Measurements from ENCODE around the gene CDCA4.

DNA sequence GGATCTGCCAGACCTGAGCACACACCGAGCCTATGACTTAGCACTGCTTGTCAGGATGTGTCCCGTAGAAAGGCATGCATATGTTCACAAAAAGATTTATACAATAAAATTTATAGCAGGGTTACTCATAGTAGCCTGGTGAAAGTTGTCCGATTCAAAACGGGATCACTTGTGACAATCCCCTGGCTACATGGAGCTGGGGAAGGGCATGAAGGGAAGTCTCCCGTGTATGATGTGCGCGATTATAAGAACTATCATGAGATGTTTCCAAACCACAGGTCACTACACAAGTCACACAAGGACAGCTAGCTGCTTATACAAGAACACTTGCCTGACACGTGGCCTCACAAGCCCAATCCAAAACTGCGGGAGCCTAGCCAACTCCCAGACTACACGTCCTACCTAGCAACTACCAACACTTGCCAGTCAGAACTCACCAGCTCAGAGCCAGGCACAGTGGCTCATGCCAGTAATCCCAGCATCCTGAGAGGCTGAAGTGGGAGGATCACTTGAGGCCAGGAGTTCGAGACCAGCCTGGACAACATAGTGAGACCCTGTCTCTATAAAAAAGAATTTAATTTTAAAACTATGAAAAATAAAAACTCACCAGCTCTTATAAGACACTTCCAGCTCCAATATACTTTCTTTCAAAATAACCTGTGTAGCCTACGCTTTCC is 7.5 kb upstream of the CDCA4 start:
- TF ChIP-seq, protein P1, sequence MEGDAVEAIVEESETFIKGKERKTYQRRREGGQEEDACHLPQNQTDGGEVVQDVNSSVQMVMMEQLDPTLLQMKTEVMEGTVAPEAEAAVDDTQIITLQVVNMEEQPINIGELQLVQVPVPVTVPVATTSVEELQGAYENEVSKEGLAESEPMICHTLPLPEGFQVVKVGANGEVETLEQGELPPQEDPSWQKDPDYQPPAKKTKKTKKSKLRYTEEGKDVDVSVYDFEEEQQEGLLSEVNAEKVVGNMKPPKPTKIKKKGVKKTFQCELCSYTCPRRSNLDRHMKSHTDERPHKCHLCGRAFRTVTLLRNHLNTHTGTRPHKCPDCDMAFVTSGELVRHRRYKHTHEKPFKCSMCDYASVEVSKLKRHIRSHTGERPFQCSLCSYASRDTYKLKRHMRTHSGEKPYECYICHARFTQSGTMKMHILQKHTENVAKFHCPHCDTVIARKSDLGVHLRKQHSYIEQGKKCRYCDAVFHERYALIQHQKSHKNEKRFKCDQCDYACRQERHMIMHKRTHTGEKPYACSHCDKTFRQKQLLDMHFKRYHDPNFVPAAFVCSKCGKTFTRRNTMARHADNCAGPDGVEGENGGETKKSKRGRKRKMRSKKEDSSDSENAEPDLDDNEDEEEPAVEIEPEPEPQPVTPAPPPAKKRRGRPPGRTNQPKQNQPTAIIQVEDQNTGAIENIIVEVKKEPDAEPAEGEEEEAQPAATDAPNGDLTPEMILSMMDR (IDR thresholded peaks at IDR 0.05): no peak
- no peak for TF ChIP-seq EP300 (IDR thresholded peaks at IDR 0.05)
- no peak for TF ChIP-seq POLR2AphosphoS5 (IDR thresholded peaks at IDR 0.05)
- no peak for TF ChIP-seq POLR2A (IDR thresholded peaks at IDR 0.05)
